DMS53 (cell line): ENCODE measurements around the gene DCPS.

Experiments
- DNase-seq: peaks from one replicate; lab custom pipeline; 2025; lab: John Stamatoyannopoulos, UW

The DCPS gene

GRCh38 chr11:126328444-126328843, 24.6 kb downstream of the DCPS start:
- DNase-seq: no peak

- no peak for DNase-seq
Observed at GRCh38 chr11:126328938-126329643, 25.2 kb downstream of the DCPS start.

DNA sequence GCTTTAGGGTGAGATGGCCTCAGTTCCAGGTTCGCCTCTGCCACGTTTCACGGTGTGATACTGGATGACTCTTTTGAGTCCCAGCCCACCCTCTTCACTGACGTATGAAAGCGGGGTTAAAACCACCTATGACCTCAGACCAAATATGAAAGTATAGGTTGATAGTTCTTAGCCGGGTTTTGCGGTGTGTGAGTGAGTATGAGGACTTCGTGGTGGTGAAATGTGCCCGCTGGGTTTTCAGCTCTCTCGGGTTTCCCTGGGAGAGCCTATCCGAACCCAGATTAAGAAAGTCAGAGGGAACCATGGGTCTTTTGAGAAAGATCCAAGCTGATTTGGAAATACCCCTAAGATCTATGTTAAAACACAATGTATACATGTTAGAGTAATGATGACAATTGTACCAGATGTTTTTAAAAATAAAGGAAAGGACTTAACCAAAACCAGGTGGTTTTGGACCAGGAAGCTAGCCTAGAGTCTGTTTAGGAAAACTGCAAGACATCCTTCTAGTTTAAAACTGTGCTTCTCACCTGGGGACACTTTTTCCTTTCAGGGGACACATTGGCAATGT, 25.9 kb downstream of the DCPS start:
- no peak for DNase-seq

DNA sequence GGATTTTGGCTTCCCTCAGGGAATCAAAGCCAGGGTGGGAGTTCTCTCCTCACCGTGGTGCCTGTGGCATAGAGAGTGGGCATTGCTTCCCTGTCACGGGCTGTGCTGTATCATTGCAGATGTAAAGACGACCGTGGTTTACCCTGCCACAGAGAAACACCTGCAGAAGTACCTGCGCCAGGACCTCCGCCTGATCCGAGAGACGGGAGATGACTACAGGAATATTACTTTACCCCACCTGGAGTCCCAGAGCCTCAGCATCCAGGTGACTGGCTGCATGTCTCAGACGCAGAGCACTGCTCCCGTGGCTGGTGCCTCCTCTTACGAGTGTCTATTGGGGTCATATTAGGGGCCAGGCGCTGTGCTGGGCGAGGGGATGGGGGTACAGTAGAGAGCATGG, 27.4 kb downstream of the DCPS start:
- DNase-seq: no peak

- no peak for DNase-seq
Observed at GRCh38 chr11:126332221-126332711, 28.4 kb downstream of the DCPS start.

DNA sequence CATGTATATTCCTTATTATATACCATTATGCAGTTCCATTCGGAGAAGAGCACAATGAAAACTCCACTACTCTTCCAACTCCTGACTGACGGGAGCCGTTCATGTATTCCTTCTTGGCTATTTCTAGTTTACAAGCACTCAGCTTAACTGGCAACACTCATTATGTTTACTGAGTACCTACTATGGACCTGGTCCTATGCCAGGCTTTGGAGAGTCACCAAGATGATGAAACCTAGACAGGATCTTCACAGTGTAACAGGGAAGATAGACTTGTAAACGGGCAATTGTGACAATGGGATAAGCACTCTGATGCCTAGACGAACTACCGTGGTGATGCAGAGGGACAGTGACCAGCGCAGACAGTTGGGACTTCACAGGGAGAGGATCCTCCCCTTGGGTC, 29.3 kb downstream of the DCPS start:
- no peak for DNase-seq

- no peak for DNase-seq
Observed at GRCh38 chr11:126334659-126335462, 31.0 kb downstream of the DCPS start.

GRCh38 chr11:126335463-126335760, 31.6 kb downstream of the DCPS start:
- no peak for DNase-seq

GRCh38 chr11:126336138-126336541, 32.3 kb downstream of the DCPS start:
- DNase-seq: no peak

DNA sequence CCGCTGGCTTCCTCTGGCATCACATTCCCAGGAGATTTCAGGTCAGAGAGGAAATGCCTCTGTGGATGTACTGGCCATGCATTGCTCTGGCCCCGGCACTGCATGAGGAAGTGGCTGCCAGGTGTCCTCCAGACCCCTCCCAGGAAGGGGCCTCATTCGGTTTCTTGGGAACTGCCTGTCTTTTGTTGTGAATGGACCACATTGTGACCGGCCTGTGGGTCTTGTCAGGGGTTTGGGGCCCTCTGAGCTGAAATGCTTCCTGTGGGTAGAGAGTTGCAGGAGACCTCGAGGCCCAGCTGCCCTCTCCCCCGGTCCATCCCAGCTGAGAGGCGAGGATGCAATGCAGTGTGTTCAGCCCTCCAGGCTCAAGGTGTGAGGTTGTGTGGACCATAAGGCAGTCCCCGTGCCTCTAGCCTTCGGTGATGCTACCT, 32.8 kb downstream of the DCPS start:
- no peak for DNase-seq

DNA sequence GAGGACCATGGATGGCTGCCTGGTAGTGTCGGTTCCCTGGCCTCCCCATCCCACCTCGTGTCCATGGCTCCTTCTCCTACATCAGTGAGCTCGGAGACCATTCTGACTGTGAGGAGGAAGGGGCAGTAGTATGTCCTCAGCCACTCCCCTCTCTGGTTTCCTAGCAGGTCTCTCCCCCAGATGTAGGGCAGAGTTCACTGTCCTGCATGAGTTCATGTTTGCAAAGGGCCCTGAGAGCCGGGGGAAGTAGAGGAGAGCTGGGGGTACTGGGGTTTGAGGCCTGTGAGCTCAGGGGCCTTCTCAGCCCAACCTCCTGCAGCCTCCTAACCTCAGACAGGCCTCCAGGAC, 33.2 kb downstream of the DCPS start:
- no peak for DNase-seq

- DNase-seq: no peak
Observed at GRCh38 chr11:126337474-126338241, 33.8 kb downstream of the DCPS start.

DNA sequence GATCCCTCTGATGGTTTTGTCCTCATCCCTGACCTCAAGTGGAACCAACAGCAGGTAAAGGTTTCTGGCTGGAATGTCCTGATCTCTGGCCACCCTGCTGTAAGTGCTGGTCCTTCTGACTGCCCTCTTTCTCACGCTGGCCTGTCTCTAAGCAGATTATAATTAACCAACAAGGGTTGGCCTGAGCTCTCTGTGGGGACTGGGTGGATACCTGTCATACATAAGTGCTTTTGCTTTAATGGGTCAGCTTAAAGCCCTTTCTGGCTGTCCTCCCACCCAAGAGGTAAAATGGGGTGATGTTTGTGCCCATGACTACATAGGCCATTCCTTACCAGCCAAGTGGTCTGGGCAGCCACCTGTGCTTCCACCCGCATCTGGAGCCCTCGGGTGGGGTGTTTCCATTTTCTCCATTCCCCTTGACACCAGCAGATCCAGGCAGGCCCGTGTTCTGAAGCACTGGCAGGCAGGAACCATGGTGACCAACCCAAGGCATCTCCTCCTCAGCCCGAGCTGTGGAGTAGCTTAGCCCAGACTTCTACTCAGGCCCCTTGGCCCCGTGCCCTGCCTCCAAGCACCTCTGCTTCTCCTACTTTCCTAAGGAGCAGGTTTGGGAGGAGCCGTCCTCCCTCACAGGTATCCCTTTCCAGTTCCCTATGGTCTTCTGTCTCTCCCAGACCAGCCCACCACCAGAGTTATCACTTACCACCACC, 34.6 kb downstream of the DCPS start:
- no peak for DNase-seq

- no peak for DNase-seq
Observed at GRCh38 chr11:126339073-126339862, 35.4 kb downstream of the DCPS start.

GRCh38 chr11:126339863-126340434, 36.1 kb downstream of the DCPS start:
- DNase-seq: no peak

DNA sequence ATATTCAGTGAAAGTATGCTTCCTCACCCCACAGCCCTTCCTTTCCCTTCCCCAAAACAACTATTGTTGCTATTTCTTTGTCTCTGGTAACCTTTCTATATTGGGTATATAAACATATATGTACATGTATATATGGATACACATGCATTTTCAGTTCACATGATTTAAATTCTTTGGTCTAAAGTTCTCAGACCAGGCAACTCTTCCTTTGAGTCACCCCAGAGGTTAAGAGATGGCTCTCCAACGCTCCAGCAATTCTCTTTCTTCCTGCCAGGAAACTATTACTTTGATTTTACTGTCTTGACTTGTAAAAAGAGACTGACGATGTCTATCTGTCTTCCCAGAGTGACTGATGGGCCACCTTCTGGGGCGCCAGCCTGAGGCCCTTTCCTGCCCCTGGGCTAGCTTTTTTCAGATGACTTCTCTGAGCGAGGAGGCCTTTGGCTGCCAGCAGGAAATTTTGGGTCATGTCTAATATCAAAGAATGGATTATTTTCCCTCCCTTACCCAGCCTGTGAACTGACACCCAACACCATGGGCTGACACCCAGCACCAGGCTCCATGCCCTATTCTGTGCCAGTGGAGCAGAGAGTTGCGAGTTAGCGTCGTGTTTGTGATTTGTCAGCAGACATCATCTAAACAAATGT, 37.2 kb downstream of the DCPS start:
- no peak for DNase-seq

GRCh38 chr11:126341760-126342161, 37.9 kb downstream of the DCPS start:
- no peak for DNase-seq

DNA sequence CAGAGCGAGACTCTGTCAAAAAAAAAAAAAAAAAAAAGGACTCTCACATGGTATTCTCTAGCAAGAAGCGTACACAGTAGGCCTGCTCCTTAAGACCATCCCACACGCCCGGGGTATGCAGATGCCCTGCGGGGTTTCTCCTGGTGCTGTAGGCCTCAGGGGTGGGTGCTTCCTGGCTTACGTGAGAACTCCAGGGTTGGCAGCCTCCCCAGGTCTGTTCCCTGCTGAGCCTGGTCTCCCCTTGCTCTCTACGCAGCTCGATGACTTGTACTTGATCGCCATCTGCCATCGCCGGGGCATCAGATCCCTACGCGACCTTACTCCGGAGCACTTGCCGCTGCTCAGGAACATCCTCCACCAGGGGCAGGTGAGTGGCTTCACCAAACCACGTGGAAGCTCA, 39.2 kb downstream of the DCPS start:
- no peak for DNase-seq

DNA sequence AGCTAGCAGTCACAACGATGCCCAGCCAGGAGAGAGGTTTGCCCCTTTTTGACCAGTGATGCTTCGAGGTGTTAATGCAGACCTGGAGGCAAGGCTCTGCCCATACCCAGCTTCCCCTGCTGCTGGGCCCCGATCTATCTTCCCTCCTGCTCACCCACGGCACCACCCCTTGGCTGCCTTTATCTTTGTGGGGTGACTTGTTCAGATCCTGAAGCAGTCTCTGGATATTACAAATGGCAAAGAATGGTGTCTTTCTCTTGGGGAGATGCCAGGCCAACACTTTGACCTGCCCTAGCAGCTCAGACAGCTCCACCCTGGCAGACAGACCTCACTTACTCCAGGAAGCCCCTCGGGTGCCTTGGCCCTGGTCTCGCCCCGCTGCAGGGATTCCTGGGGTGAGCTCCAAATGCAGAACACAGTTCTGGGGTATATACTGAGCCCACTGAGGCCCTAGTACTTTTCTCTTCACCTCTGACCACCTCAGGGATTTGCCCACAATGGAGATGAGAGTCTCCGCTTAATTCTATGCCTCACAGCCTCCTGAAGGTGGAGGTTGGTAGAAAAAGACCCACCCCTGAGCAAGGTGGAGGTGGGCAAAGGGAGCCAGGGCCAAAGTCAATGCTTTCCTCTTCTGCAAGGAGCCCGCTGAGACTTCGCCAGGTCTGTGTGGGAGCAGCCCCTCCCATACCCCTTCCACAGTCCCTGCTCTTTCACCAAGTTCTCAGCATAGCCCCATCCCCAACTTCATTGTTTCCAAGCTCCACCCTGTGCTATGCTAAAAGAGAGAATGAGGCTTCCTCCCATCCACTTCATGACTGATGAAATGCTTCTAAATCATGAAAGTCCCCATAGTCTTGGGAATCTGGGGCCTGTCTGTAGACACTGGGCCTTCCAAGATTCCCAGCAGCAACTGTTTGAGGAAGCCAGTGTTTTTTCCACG, 40.6 kb downstream of the DCPS start:
- no peak for DNase-seq
